Measurements from ENCODE around the gene BBS9. TPM values are rescaled to one million over a fixed set of nuclear protein-coding genes. Genes with fewer than 3 reads are reported as not detected.

The BBS9 gene
- total and polyA plus RNA-seq, 2 donors (not counting 3 experiments of a cell fraction or from before 2014, with no cell fraction given): 5.7 to 17.4 TPM

DNA sequence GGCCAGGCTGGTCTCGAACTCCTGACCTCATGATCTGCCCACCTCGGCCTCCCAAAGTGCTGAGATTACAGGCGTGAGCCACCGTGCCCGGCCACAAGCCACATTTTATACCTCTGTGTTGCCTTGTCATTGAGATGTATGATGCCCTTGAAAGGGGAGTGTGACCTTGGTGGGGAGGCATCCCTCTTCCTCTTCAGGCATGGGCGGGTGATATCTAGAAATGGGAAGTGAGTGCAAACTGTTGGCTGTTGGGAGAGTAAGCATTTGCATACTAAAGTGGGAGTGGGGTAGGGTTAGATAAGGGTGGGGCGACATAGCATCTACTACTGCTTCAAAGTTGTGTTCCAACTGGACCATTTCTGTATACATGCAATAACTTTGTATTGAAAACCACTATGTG, 40.2 kb upstream of the BBS9 start:
- H2AFZ ChIP-seq (ENCODE audit: low read depth, low read length): no peak overlapping the region
- TF ChIP-seq JUN (IDR thresholded peaks at IDR 0.05; ENCODE audit: borderline replicate concordance, insufficient read depth, insufficient read length, low read depth) (no peak), FOS (IDR thresholded peaks at IDR 0.05; ENCODE audit: borderline replicate concordance, insufficient read depth, low read length) (no peak), POLR2AphosphoS5 (IDR thresholded peaks at IDR 0.05; ENCODE audit: insufficient read depth, low read depth, low read length) (no peak), EZH2 (IDR thresholded peaks at IDR 0.05; ENCODE audit: borderline replicate concordance, low read depth, low read length, severe bottlenecking) (no peak), MAX (IDR thresholded peaks at IDR 0.05; ENCODE audit: insufficient read depth, insufficient read length) (no peak), MYC (IDR thresholded peaks at IDR 0.05; ENCODE audit: low read depth, low read length) (no peak), POLR2A (IDR thresholded peaks at IDR 0.05; ENCODE audit: low read depth, low read length) (no peak), CTCF (IDR thresholded peaks at IDR 0.05; ENCODE audit: extremely low read depth in 1 of 2, insufficient read depth in 1 of 2, low read depth in 1 of 2, low read length in 2 of 2) (no peak)
- intact Hi-C loops (cut with micrococcal nuclease) (no loop called here), dilution Hi-C loops (cut with MboI; ENCODE audit: extremely low pct_ligation_motif_present, low sequenced_read_pairs) (no loop called here)
- H4K20me1 ChIP-seq (replicated peaks; ENCODE audit: control insufficient read depth, extremely low read depth, insufficient read depth, low read length): no peaks in the 10 kb centered on the region
- H3K9ac ChIP-seq (replicated peaks; ENCODE audit: extremely low read depth, insufficient read depth, low read length): no peak overlapping the region
- POLR2A ChIA-PET: no interaction called here
- no peaks in the 10 kb centered on the region for H3K27me3 ChIP-seq (ENCODE audit: control insufficient read depth in 2 of 2, insufficient read depth in 2 of 2, low read length in 2 of 2)
- H3K79me2 ChIP-seq (ENCODE audit: control insufficient read depth, insufficient read depth, low read length): no peaks in the 10 kb centered on the region
- CTCF ChIA-PET: no interaction called here
- no peak overlapping the region for H3K27ac ChIP-seq (ENCODE audit: insufficient read depth, low read depth, low read length)
- no peaks in the 10 kb centered on the region for H3K9me1 ChIP-seq (replicated peaks; ENCODE audit: control insufficient read depth, extremely low read depth, insufficient read depth, low read length)
- H3K36me3 ChIP-seq (ENCODE audit: control insufficient read depth in 2 of 2, extremely low read depth in 1 of 2, insufficient read depth in 2 of 2, low read length in 2 of 2): peaks cover 0 to 1% of the 10 kb centered on the region in 2 experiments
- H3K4me1 ChIP-seq (ENCODE audit: control insufficient read depth, extremely low read depth, insufficient read depth, low read length): no peaks in the 10 kb centered on the region
- no peaks in the 10 kb centered on the region for H3K9me3 ChIP-seq (replicated peaks; ENCODE audit: control insufficient read depth, insufficient read depth, low read length)
- H3K4me3 ChIP-seq (replicated peaks in 1 of 3; ENCODE audit: insufficient read depth in 1 of 3, low read depth in 1 of 3, low read length in 3 of 3): no peak overlapping the region
- FAIRE-seq (no peak), DNase-seq (ENCODE audit: low read depth, low spot score) (no peak)
- BruUV-seq (replicated peaks): no TSS peak
- H3K4me2 ChIP-seq (ENCODE audit: insufficient read depth, low read length): no peak overlapping the region

Data from endothelial cell of umbilical vein (primary cell).